K562 (cell line): ENCODE results near the gene CPSF4. TPM values are rescaled to one million over a fixed set of nuclear protein-coding genes. Genes with fewer than 3 reads are reported as not detected.

Experiments
- BDP1 ChIP-seq: IDR thresholded peaks from 3 replicates; pipeline ENCODE4 v1.6.1; 2011; ENCODE audit not compliant: insufficient read length, insufficient read depth
- ETV6 ChIP-seq, 3 experiments: fragments of 150-350 bp in 1 of 3; sonication (generic) in 1 of 3; formaldehyde crosslinking in 1 of 3; IDR thresholded peaks; 2 replicates each; pipeline versions ENCODE4 v1.6.1 to v1.8.0; 2014 to 2022; ENCODE audit warnings: borderline replicate concordance in 2 of 3, low read depth in 2 of 3, antibody characterized with exemption in 1 of 3, low read length in 1 of 3, mild to moderate bottlenecking in 1 of 3, missing genetic modification reagents in 1 of 3
- HCFC1 ChIP-seq: IDR thresholded peaks from 2 replicates; pipeline ENCODE4 v1.6.1; 2012; ENCODE audit warnings: low read depth, low read length, improper control_type of control experiment
- NFE2L1 ChIP-seq: fragments of 450-650 bp; IDR thresholded peaks from 2 replicates; pipeline ENCODE4 v1.6.1; 2016; ENCODE audit warnings: missing genetic modification characterization, low read depth, mild to moderate bottlenecking, missing compliant biosample characterization, moderate library complexity, borderline replicate concordance
- NRF1 ChIP-seq, 2 experiments: fragments of 450-650 bp; IDR thresholded peaks in 1 of 2; conservative IDR thresholded peaks in 1 of 2; 2 replicates each; pipeline ENCODE4 v1.6.1; 2014; ENCODE audit warnings: mild to moderate bottlenecking in 2 of 2
- SAFB ChIP-seq: fragments of 200-400 bp; formaldehyde crosslinking; IDR thresholded peaks from 2 replicates; pipeline ENCODE4 v1.6.1; 2017; ENCODE audit warnings: low read depth, low read length, borderline replicate concordance
- polyA plus RNA-seq, 8 experiments: library from polyadenylated mRNA; depleted of rRNA in 4 of 8; stranded (reverse) in 5 of 8; unstranded in 3 of 8; fragments of >200 nt; fragmentation: Nextera tagmentation in 2 of 8; fragmentation: Illumina TruSeq in 1 of 8; extraction: Ambion mirVana in 2 of 8; extraction: Trizol in 1 of 8; gene quantifications; 2 replicates each; pipeline versions ENCODE4 v1.2.1 to v1.2.3, GENCODE V29; 2011 to 2014; ENCODE audit warnings: inconsistent platforms in 1 of 8, missing spikeins in 1 of 8
- total RNA-seq, 7 experiments: library from RNA; depleted of rRNA in 6 of 7; stranded (reverse); fragments of >200 nt in 6 of 7; fragmentation: Illumina TruSeq in 2 of 7; extraction: Trizol in 2 of 7; gene quantifications; 2 replicates each; pipeline versions ENCODE4 v1.2.1 to v1.2.3, GENCODE V29; 2011 to 2021; ENCODE audit warnings: low replicate concordance in 1 of 7
- TF ChIP-seq, protein P1 (sequence below): fragments of 250-450 bp; sonication (Bioruptor Pico); IDR thresholded peaks from 2 replicates; pipeline ENCODE4 v1.5.0; 2022; ENCODE audit warnings: mild to moderate bottlenecking
- TF ChIP-seq, protein P2 (sequence below): fragments of 250-450 bp; sonication (Bioruptor Pico); IDR thresholded peaks from 2 replicates; pipeline ENCODE4 v1.8.0; 2022; ENCODE audit warnings: inconsistent platforms

Gene CPSF4
- total and polyA plus RNA-seq, 9 of the 15 experiments (the other 6 are each of a cell fraction or from before 2014, with no cell fraction given) = 16.9 to 118 (median 71.7) TPM

DNA sequence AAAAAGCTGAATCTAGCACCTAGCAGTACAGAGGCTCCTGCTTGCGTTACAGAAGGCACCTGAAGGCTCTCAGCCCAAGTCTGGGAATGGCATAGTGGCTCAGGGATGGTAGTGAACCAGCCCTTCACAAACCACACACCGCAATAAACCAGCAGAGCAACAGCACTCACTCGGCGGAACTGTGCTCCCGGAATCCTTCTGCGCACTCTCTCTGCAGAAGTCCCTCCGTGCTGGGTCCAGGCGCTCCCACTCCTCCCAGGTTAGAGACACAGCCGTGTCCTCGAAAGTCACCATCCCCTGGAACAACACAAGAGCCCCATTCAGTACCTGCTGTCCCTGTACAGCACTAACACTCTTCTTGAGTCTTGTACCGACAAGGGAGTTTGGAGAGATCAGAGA is 59.8 kb downstream of the CPSF4 start (continued):
- TF ChIP-seq, protein P1, sequence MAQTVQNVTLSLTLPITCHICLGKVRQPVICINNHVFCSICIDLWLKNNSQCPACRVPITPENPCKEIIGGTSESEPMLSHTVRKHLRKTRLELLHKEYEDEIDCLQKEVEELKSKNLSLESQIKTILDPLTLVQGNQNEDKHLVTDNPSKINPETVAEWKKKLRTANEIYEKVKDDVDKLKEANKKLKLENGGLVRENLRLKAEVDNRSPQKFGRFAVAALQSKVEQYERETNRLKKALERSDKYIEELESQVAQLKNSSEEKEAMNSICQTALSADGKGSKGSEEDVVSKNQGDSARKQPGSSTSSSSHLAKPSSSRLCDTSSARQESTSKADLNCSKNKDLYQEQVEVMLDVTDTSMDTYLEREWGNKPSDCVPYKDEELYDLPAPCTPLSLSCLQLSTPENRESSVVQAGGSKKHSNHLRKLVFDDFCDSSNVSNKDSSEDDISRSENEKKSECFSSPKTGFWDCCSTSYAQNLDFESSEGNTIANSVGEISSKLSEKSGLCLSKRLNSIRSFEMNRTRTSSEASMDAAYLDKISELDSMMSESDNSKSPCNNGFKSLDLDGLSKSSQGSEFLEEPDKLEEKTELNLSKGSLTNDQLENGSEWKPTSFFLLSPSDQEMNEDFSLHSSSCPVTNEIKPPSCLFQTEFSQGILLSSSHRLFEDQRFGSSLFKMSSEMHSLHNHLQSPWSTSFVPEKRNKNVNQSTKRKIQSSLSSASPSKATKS = no peak
- TF ChIP-seq, protein P2, sequence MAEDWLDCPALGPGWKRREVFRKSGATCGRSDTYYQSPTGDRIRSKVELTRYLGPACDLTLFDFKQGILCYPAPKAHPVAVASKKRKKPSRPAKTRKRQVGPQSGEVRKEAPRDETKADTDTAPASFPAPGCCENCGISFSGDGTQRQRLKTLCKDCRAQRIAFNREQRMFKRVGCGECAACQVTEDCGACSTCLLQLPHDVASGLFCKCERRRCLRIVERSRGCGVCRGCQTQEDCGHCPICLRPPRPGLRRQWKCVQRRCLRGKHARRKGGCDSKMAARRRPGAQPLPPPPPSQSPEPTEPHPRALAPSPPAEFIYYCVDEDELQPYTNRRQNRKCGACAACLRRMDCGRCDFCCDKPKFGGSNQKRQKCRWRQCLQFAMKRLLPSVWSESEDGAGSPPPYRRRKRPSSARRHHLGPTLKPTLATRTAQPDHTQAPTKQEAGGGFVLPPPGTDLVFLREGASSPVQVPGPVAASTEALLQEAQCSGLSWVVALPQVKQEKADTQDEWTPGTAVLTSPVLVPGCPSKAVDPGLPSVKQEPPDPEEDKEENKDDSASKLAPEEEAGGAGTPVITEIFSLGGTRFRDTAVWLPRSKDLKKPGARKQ = no peak
- TF ChIP-seq ETV6 (IDR thresholded peaks at IDR 0.05; ENCODE audit: borderline replicate concordance in 1 of 2, low read depth in 2 of 2, low read length in 1 of 2) (no peak), ETV6 (CRISPR knock-in tag; IDR thresholded peaks at IDR 0.05; ENCODE audit: borderline replicate concordance) (0 out of 2 replicates have a peak, but pooled peaks have one; percentile 23), SAFB (no peak), HCFC1 (no peak), NFE2L1 (tag) (no peak), BDP1 (no peak), NRF1 (conservative IDR thresholded peaks at IDR 0.05 in 1 of 2, IDR thresholded peaks at IDR 0.05 in 1 of 2) (peak; percentile 49 to 56; a peak in 2 of 4 replicates)
